ENCODE measurements around the gene TMPRSS12.

GRCh38 chr12:50894241-50894640 lies 51.5 kb downstream of the TMPRSS12 start:
- TF ChIP-seq CTCF (IDR thresholded peaks at IDR 0.05; ENCODE audit: low read depth, low read length, poor library complexity, severe bottlenecking) (no peak), EZH2phosphoT487 (IDR thresholded peaks at IDR 0.05; ENCODE audit: borderline replicate concordance, low read length) (no peak)

Data from DOHH2 (cell line).